ENCODE data around the gene SEBOX. TPM values are rescaled to one million over a fixed set of nuclear protein-coding genes. Genes with fewer than 3 reads are reported as not detected.

SEBOX gene
- polyA plus RNA-seq, 4 donors = not detected

DNA sequence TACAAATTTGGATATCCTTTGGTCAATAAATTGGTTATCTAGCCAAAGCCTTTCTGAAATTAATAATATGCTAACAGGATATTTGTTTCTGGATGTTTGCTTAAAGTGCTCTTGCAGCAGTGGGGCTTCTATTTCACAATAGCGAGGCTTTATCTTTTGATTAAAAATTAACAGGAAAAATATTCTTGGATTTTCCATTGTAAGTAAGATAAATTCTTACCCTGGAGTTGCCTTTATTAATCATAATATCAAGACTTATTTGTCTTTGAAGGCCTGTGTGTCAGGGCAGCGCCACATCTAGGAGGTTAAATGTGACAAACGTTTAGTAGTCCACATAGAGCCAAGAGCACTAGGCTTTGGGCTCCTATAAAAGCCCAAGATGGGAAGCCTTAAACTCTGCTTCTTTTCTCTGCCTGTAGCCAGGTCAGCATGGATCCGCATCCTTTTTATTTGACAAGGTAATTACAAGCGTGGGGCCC lies 40.7 kb downstream of the SEBOX start:
- DNase-seq (ENCODE audit: low read depth in 4 of 4, low spot score in 3 of 4) = no peak

- no peak for DNase-seq (ENCODE audit: low read depth in 4 of 4, low spot score in 3 of 4)
Observed at GRCh38 chr17:28320215-28321061, 44.6 kb downstream of the SEBOX start.

- DNase-seq (ENCODE audit: low read depth in 4 of 4, low spot score in 3 of 4) = no peak
Observed at GRCh38 chr17:28319598-28319935, 45.4 kb downstream of the SEBOX start.

DNA sequence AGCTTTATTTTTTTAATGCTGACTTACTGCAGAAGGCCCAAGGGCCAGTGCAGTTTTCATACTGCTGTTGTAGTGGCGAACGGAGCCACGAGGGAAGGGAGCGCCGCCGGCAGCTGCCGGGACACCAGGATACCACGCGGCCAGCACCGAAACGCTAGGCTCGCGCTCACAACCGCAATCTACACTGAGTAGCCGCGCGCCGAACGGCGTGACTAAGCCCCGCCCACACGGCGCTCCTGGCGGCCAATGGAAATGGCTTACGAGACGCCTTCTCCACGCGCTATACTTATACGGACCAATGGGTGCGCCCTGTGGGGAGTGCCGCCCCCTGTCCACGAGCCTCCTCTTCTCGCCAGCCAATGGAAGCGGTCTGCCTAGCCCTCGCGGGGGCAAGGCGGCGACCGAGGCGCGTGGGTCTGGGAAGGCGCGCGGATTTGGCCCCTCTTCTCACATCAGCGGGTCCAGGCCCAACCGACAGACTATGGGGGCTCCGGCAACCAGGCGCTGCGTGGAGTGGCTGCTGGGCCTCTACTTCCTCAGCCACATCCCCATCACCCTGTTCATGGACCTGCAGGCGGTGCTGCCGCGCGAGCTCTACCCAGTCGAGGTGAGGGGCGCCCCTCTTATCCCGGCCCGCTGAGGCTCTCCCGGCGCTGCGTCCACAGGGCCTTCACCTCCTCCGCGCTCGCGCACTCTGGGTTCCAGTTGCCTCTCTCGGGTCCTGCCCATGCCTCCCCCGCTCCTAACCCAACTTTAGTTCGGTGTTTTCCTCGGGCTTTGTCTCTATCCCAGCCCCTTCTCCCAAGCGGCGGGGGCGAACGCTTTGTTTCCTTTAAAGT lies 46.0 kb downstream of the SEBOX start, which contains the start of gene TMEM97:
TSS of gene TMEM97 (plus strand) at position 442 of the 839 bp plus-strand sequence. CDS start at position 482, 40 bp downstream.
- DNase-seq (ENCODE audit: low read depth in 4 of 4, low spot score in 3 of 4) = peak; percentile 83 to 91 (median 90)

DNA sequence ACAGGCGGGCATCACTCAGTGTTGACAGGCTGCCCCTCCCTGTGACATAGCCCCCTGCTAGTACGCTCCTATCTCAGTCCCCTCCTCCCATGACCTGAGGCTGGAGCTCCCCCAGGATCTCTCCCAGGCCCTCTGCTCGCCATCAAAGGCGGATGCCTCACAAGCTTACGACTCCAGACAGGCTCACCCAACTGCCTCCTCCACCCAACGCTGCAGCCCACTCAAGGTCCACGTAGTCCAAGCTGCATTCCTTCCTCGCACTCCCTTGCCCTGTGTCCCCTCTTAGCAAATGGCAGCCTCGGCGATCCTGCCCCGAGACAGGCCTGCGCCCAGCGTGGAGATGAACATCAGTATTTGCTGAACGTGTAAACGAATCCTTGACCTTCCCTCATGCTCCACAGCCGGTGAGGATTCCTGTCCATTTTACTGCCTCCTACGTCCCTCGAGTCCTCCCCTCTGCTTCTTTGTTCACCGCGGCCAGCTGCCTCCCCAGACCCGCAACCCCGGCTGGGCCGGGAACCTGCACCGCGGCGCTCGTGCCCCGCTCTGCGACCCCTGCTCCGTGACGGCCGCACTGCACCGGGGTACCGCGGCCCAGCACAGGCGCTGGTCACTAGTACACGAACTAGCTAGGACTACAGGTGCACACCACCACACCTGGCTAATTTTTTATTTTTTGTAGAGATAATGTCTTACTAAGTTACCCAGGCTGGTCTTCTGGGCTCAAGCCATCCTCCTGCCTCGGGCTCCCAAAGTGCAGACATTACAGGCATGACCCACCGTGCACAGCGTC lies 46.8 kb downstream of the SEBOX start:
- no peak for DNase-seq (ENCODE audit: low read depth in 4 of 4, low spot score in 3 of 4)

DNA sequence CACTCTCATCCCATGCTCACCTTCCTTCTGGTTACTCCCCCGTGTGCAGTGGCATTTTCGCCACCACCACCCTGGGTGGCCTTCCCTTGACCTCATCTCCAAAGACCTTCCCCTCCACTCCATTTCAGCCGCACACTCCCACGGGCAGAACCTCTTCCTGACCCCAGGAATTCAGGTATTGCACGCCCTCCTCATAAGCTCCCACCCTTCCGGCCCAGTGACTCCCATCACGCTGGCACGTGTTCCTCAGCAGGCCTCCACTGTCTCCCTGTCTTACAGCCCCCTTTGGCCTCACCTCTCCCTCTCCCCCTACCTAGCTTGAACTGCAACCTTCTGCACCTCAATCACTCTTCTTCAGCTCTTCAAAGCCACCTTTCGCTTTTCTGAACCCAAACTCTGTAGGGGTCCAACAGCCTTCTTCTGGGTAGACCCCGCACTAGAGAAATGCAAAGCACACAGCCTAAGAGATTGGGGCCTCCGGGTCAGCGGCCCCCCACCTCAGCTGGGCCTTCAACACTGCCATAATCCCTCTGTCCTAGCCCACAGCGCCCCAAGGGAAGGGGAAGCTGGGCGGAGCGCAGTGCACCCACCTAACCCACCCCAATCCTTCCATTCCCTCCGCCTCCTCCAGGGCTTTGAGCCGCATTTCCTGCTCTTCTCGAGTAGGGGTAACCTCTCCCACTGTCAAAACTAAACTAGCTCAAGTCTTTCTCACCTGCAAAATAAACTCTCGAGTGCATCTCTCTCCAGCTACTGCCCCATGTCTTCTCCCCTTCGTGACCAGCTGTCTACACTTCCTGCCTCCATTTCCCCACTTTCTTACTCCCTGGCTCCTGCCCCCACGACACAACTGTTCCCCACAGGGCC lies 47.7 kb downstream of the SEBOX start:
- no peak for DNase-seq (ENCODE audit: low read depth in 4 of 4, low spot score in 3 of 4)

DNA sequence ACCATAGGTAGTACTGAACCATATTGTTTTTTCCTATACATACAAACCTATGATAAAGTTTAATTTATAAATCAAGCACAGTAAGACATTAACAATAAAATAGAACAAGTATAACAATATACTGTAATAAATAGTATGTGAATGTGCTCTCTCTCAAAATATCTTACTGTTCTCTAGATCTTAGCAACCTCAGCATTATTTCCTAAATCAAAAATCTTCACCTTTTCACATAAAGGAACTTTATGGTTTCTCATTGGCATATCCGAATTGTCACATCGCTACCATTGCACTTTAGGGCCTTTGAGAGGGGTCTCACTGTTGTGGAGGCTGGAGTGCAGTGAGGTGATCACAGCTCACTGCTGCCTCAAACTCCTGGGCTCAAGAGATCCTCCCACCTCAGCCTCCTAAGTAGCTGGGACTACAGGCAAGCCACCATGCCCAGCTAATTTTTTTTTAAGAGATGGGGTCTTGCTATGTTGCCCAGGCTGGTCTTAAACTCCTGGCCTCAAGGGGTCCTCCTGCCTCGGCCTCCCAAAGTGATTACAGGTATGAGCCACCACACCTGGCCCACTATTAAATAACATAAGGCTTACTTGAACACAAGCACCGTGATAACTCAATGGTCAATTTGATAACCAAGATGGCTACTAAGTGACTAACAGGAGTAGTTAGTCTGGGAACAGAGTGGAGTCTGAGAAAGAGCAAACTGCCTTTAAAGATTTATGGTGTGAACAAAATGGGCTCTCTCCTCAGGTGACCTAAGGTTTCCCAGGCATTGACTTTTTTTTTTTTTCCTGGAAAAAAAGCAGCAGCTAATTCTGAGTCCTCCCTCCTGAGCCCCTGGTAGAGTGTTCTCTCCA lies 48.9 kb downstream of the SEBOX start:
- no peak for DNase-seq (ENCODE audit: low read depth in 4 of 4, low spot score in 3 of 4)

DNA sequence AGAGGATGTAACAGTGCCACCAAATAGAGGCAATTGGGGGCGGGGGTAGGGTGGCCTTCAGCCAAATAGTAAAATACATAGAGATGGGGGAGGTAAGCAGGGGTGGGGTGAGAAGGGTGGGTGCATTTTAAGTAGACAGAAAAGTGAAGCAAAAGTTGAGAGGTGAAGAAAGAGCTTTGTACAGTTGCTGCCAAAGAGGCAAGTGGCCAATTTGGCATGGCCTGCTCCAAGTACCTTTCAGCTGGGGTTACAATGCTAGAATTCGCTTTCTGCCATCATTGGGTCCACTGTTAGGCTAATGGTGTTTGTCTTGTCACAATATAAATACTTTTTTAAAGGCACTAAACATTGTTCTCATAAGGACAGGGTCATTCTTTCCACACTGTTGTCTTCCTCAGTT lies 51.2 kb downstream of the SEBOX start:
- no peak for DNase-seq (ENCODE audit: low read depth in 4 of 4, low spot score in 3 of 4)

Other genes starting within 250 kb of the SEBOX start
- 10 to 100 TPM; 41.5 to 66.6 (median 56.6) TPM for gene TMEM97, start 46.0 kb downstream of the SEBOX start, polyA plus RNA-seq (ENCODE audit: insufficient read length in 4 of 4)
- gene IFT20, start 29.7 kb downstream of the SEBOX start, polyA plus RNA-seq (ENCODE audit: insufficient read length in 4 of 4) = 10 to 100 TPM; 52.8 to 67.3 (median 59.4) TPM
- gene TNFAIP1, start 29.4 kb downstream of the SEBOX start, polyA plus RNA-seq (ENCODE audit: insufficient read length in 4 of 4) = 10 to 100 TPM; 32.4 to 47.3 (median 39.4) TPM
- 10 to 100 TPM; 63.1 to 94.1 (median 88.9) TPM for gene POLDIP2, start 7.7 kb downstream of the SEBOX start, polyA plus RNA-seq (ENCODE audit: insufficient read length in 4 of 4)
- gene VTN, start 5.1 kb upstream of the SEBOX start, polyA plus RNA-seq (ENCODE audit: insufficient read length in 4 of 4) = 10 to 100 TPM in 3 of 4 donors, 1 to 10 TPM in 1; 5.7 to 18.2 (median 14.4) TPM
- 10 to 100 TPM; 10.4 to 16.2 (median 12.7) TPM for gene SARM1, start 6.5 kb upstream of the SEBOX start, polyA plus RNA-seq (ENCODE audit: insufficient read length in 4 of 4)
- 10 to 100 TPM; 13.3 to 17.5 (median 15.0) TPM for gene SLC46A1, start 41.0 kb upstream of the SEBOX start, polyA plus RNA-seq (ENCODE audit: insufficient read length in 4 of 4)
- 10 to 100 TPM in 2 of 4 donors, 1 to 10 TPM in 1, under 1 TPM in 1; 0.30 to 13.9 (median 7.6) TPM for gene SLC13A2, start 108.4 kb upstream of the SEBOX start, polyA plus RNA-seq (ENCODE audit: insufficient read length in 4 of 4)
- under 1 TPM; 0.16 to 0.85 (median 0.58) TPM for gene FOXN1, start 141.1 kb upstream of the SEBOX start, polyA plus RNA-seq (ENCODE audit: insufficient read length in 4 of 4)
- gene UNC119, start 187.4 kb upstream of the SEBOX start, polyA plus RNA-seq (ENCODE audit: insufficient read length in 4 of 4) = 10 to 100 TPM; 31.9 to 70.4 (median 51.6) TPM
- 10 to 100 TPM; 37.5 to 99.7 (median 96.4) TPM for gene PIGS, start 206.3 kb upstream of the SEBOX start, polyA plus RNA-seq (ENCODE audit: insufficient read length in 4 of 4)
- gene ALDOC, start 211.7 kb upstream of the SEBOX start, polyA plus RNA-seq (ENCODE audit: insufficient read length in 4 of 4) = 10 to 100 TPM in 3 of 4 donors, 1 to 10 TPM in 1; 6.1 to 30.3 (median 18.6) TPM
- 10 to 100 TPM; 33.2 to 60.6 (median 51.5) TPM for gene SPAG5, start 233.8 kb upstream of the SEBOX start, polyA plus RNA-seq (ENCODE audit: insufficient read length in 4 of 4)
- gene RSKR, start 249.0 kb upstream of the SEBOX start, polyA plus RNA-seq (ENCODE audit: insufficient read length in 4 of 4) = 10 to 100 TPM in 3 of 4 donors, 1 to 10 TPM in 1; 9.2 to 29.4 (median 15.1) TPM